Tracheal epithelial cell (primary cell): ENCODE measurements around the gene SLAMF1. TPM values are rescaled to one million over a fixed set of nuclear protein-coding genes. Genes with fewer than 3 reads are reported as not detected.

Source experiments
- total RNA-seq: library from RNA; depleted of rRNA; stranded (reverse); fragments of >200 nt; gene quantifications from 2 replicates; pipeline ENCODE4 v1.2.1, GENCODE V29; 2014

Gene SLAMF1
- total RNA-seq = not detected in 2 replicates

GRCh38 chr1:160646711-160647328 lies at the start of gene SLAMF1:
TSS of gene SLAMF1 (minus strand) at chr1:160647044. CDS start at chr1:160646945, 99 bp downstream.

GRCh38 chr1:160579216-160579701 lies 67.6 kb downstream of the SLAMF1 start, which contains the start of gene CD84:
TSS of gene CD84 (minus strand) at chr1:160579496. CDS start at chr1:160579437, 59 bp downstream.

Other genes starting within 250 kb of the SLAMF1 start
- 6.6 and 8.4 TPM in 2 replicates for gene VANGL2, start 246.5 kb downstream of the SLAMF1 start, total RNA-seq
- not detected in 2 replicates for gene SLAMF6, start 123.8 kb downstream of the SLAMF1 start, total RNA-seq
- gene CD84, start 67.5 kb downstream of the SLAMF1 start, total RNA-seq = not detected in 2 replicates
- gene CD48, start 64.8 kb upstream of the SLAMF1 start, total RNA-seq = not detected in 2 replicates
- 1.9 and 3.4 TPM in 2 replicates for gene SLAMF7, start 92.2 kb upstream of the SLAMF1 start, total RNA-seq
- gene LY9, start 149.1 kb upstream of the SLAMF1 start, total RNA-seq = 0.96 TPM in 1 of 2 replicates, not detected in the other
- gene CD244, start 215.8 kb upstream of the SLAMF1 start, total RNA-seq = not detected in 2 replicates
- not detected in 2 replicates for gene ITLN1, start 238.1 kb upstream of the SLAMF1 start, total RNA-seq